ENCODE measurements around the gene VANGL1. TPM values are rescaled to one million over a fixed set of nuclear protein-coding genes. Genes with fewer than 3 reads are reported as not detected.
"Not testable (repeated sequence)": the region's sequence is repeated elsewhere in the genome, so short reads cannot be mapped to it uniquely, and the experiment has no call there.

The VANGL1 gene
- total RNA-seq, 2 experiments from 2014 or later, result 11.8 TPM

DNA sequence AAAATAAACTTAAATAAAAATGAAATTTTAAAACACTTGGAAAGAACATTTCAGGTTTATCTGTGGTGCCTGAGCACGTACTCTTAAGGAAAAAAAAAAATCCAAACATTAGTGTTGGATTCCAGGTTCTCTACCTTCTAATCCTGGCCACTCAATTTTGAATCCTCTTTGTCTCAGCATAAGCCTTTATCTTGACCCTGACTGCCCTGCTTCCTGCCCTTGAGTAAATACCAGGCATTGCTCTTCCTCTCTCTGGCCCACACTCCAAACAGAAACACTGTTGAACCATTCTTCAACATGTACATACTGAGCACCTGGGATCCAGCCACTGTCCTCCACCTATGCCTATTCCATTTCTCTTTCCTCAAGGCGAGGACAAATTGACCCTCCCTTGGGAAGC is 11.4 kb upstream of the VANGL1 start:
- Mint-ChIP-seq H3K27me3 (peaks cover 34% of the 10 kb centered on the region), H3K4me3 (no peak overlapping the region), H3K4me1 (no peaks in the 10 kb centered on the region), H3K27ac (no peak overlapping the region), H3K9me3 (ENCODE audit: low read depth) (no peaks in the 10 kb centered on the region), H3K36me3 (no peaks in the 10 kb centered on the region)
- no peak for DNase-seq
- CTCF ChIA-PET, result no interaction called here
- no peak for ATAC-seq

GRCh38 chr1:115632251-115633026 is 9.3 kb upstream of the VANGL1 start:
- H3K4me3 Mint-ChIP-seq, result no peak overlapping the region
- CTCF ChIA-PET, result no interaction called here

DNA sequence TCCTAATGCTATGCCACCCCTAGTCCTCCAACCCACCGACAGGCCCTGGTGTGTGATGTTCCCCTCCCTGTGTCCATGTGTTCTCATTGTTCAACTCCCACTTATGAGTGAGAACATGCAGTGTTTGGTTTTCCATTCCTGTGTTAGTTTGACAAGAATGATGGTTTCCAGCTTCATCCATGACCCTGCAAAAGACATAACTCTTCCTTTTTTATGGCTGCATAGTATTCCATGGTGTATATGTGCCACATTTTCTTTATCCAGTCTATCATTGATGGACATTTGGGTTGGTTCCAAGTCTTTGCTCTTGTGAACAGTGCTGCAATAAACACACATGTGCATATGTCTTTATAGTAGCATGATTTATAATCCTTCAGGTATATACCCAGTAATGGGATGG is 8.2 kb upstream of the VANGL1 start:
- DNase-seq; H3K27ac Mint-ChIP-seq; ATAC-seq; H3K9me3 Mint-ChIP-seq (ENCODE audit: low read depth); H3K4me1 Mint-ChIP-seq; H3K4me3 Mint-ChIP-seq; CTCF ChIA-PET; H3K36me3 Mint-ChIP-seq: not testable (repeated sequence)
- peaks cover 50% of the 10 kb centered on the region for H3K27me3 Mint-ChIP-seq

More at GRCh38 chr1:115632251-115633026, 9.3 kb upstream of the VANGL1 start:
- Mint-ChIP-seq H3K27me3 (peaks cover 49% of the 10 kb centered on the region), H3K36me3 (peaks cover 2% of the 10 kb centered on the region), H3K4me1 (no peaks in the 10 kb centered on the region), H3K9me3 (ENCODE audit: low read depth) (peaks cover 2% of the 10 kb centered on the region), H3K27ac (no peak overlapping the region)
- ATAC-seq (no peak), DNase-seq (no peak)

DNA sequence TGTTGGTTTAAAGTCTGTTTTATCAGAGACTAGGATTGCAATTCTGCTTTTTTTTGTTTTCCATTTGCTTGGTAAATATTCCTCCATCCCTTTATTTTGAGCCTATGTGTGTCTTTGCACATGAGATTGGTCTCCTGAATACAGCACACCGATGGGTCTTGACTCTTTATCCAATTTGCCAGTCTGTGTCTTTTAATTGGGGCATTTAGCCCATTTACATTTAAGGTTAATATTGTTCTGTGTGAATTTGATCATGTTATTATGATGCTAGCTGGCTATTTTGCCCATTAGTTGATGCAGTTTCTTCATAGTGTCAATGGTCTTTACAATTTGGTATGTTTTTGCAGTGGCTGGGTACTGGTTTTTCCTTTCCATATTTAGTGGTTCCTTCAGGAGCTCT is 4.5 kb upstream of the VANGL1 start:
- H3K36me3 Mint-ChIP-seq; H3K27ac Mint-ChIP-seq; H3K4me1 Mint-ChIP-seq; ATAC-seq; CTCF ChIA-PET; H3K9me3 Mint-ChIP-seq (ENCODE audit: low read depth); H3K4me3 Mint-ChIP-seq; DNase-seq: not testable (repeated sequence)
- peaks cover 51% of the 10 kb centered on the region for H3K27me3 Mint-ChIP-seq

DNA sequence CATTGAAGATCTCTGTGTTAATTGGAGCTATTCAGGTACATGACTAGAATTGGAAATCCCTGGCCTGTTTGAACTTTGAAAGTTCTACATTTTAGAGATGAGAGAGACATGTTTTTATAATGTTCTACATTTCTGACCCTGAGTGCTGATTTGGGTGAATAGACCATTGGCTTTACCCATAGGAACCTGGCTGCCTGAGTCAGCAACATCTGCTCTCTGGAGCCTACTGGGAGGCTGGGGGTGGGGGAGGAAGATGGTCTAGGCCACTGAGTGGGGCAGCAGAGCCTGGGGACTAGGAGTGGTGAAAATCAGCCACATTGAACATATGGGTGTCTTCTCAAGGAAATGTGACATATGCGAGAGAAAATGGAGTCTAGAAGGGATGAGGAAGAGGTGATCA is 1.4 kb upstream of the VANGL1 start:
- Mint-ChIP-seq H3K27ac (no peak overlapping the region), H3K9me3 (ENCODE audit: low read depth) (peaks cover 4% of the 10 kb centered on the region), H3K27me3 (peaks cover 41% of the 10 kb centered on the region), H3K4me3 (no peak overlapping the region), H3K4me1 (peaks cover 16% of the 10 kb centered on the region), H3K36me3 (peaks cover 4% of the 10 kb centered on the region)
- DNase-seq (no peak), ATAC-seq (no peak)
- CTCF ChIA-PET, result no interaction called here

GRCh38 chr1:115642168-115643072 is 650 bp downstream of the VANGL1 start:
- H3K36me3 Mint-ChIP-seq, result peaks cover 2% of the 10 kb centered on the region
- CTCF ChIA-PET, result interaction anchor here (0.8 to 1.5 kb wide), 4 partner anchors 19 to 64 kb away, joined by 3 to 7 read pairs (median 4); no protein-coding TSS in a partner anchor

DNA sequence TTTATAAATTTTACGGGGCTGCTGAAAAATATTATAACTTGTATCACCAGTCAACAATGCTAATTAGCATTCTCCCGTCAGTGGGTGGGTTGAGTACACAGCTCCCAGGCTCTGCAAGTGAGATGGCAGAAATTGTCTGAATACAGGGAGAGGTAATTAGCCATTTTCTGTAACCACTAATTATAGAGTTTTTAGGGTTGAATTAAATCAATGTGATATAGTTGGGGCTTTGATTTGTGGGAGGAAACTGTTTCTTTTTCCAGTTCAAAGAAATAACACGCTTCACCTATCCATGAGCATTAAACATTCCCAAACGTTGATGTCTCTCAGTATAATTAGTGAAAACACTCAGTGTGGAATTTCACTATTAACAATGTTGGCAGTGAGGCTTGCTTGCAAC is 1.5 kb downstream of the VANGL1 start:
- H3K4me1 Mint-ChIP-seq, result peaks cover 16% of the 10 kb centered on the region
- peaks cover 2% of the 10 kb centered on the region for H3K9me3 Mint-ChIP-seq (ENCODE audit: low read depth)
- H3K36me3 Mint-ChIP-seq, result peaks cover 2% of the 10 kb centered on the region

More at GRCh38 chr1:115642168-115643072, 650 bp downstream of the VANGL1 start:
- Mint-ChIP-seq H3K4me3 (peak overlapping the region; percentile 76), H3K27ac (peak overlapping the region; percentile 50), H3K27me3 (peaks cover 26% of the 10 kb centered on the region), H3K9me3 (ENCODE audit: low read depth) (peaks cover 2% of the 10 kb centered on the region), H3K4me1 (peaks cover 16% of the 10 kb centered on the region)
- peak; percentile 62 for ATAC-seq
- DNase-seq, result peak; percentile 69

GRCh38 chr1:115643666-115644065 is 1.9 kb downstream of the VANGL1 start:
- Mint-ChIP-seq H3K27me3 (peaks cover 22% of the 10 kb centered on the region), H3K4me1 (peaks cover 16% of the 10 kb centered on the region), H3K4me3 (peak overlapping the region; percentile 76), H3K36me3 (peaks cover 2% of the 10 kb centered on the region), H3K27ac (no peak overlapping the region), H3K9me3 (ENCODE audit: low read depth) (peaks cover 2% of the 10 kb centered on the region)
- CTCF ChIA-PET, result interaction anchor here (1.2 to 1.3 kb wide), 2 partner anchors 17 to 63 kb away, joined by 3 to 5 read pairs; no protein-coding TSS in a partner anchor
- ATAC-seq (no peak), DNase-seq (no peak)

More for the DNA sequence above, 1.5 kb downstream of the VANGL1 start:
- H3K27ac Mint-ChIP-seq, result peak overlapping the region; percentile 50
- peaks cover 26% of the 10 kb centered on the region for H3K27me3 Mint-ChIP-seq
- H3K4me3 Mint-ChIP-seq, result peak overlapping the region; percentile 76
- no peak for DNase-seq
- ATAC-seq, result no peak
- CTCF ChIA-PET, result interaction anchor here (0.8 to 1.5 kb wide), 4 partner anchors 18 to 63 kb away, joined by 3 to 7 read pairs (median 4); no protein-coding TSS in a partner anchor

GRCh38 chr1:115644109-115644508 is 2.3 kb downstream of the VANGL1 start:
- DNase-seq (no peak), ATAC-seq (no peak)
- Mint-ChIP-seq H3K27ac (no peak overlapping the region), H3K9me3 (ENCODE audit: low read depth) (peaks cover 2% of the 10 kb centered on the region), H3K27me3 (peaks cover 20% of the 10 kb centered on the region), H3K4me3 (no peak overlapping the region), H3K4me1 (peaks cover 16% of the 10 kb centered on the region), H3K36me3 (peaks cover 2% of the 10 kb centered on the region)
- CTCF ChIA-PET, result no interaction called here

DNA sequence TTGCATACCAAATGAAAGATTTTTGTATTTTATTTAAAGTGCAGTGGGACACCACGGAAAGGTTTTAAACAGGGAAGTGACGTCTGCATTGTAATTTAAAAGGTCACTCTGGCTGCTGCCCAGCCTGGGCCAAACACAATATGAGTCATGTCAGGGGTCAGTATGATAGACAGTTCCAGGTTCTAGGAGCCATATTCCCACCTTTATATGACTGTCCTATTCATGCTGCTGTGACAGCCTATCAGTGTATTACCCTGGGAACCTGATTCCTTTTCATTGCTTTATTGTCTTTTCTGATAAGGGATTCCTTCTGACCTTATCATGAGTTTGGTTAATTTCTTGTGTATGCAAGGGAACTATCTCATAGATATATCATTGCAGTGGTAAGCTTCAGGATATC is 5.3 kb downstream of the VANGL1 start:
- no peaks in the 10 kb centered on the region for H3K9me3 Mint-ChIP-seq (ENCODE audit: low read depth)
- ATAC-seq, result no peak
- H3K36me3 Mint-ChIP-seq, result peaks cover 5% of the 10 kb centered on the region
- CTCF ChIA-PET, result interaction anchor here (1.2 to 1.5 kb wide), 2 partner anchors 38 to 60 kb away, joined by 4 to 6 read pairs; no protein-coding TSS in a partner anchor
- peaks cover 11% of the 10 kb centered on the region for H3K4me1 Mint-ChIP-seq
- no peak for DNase-seq
- H3K27me3 Mint-ChIP-seq, result peaks cover 7% of the 10 kb centered on the region
- no peak overlapping the region for H3K4me3 Mint-ChIP-seq
- no peak overlapping the region for H3K27ac Mint-ChIP-seq

GRCh38 chr1:115647507-115647906 is 5.7 kb downstream of the VANGL1 start:
- Mint-ChIP-seq H3K36me3 (peaks cover 8% of the 10 kb centered on the region), H3K27ac (no peak overlapping the region), H3K27me3 (peaks cover 7% of the 10 kb centered on the region), H3K4me3 (no peak overlapping the region), H3K9me3 (ENCODE audit: low read depth) (no peaks in the 10 kb centered on the region), H3K4me1 (peaks cover 11% of the 10 kb centered on the region)
- DNase-seq (no peak), ATAC-seq (peak; percentile 48)
- CTCF ChIA-PET, result interaction anchor here (1.5 kb wide), 1 partner anchor 59 kb away, joined by 6 read pairs; no protein-coding TSS in a partner anchor

GRCh38 chr1:115647919-115648650 is 6.3 kb downstream of the VANGL1 start:
- Mint-ChIP-seq H3K4me3 (no peak overlapping the region), H3K27ac (no peak overlapping the region), H3K27me3 (peaks cover 6% of the 10 kb centered on the region), H3K9me3 (ENCODE audit: low read depth) (no peaks in the 10 kb centered on the region), H3K4me1 (peaks cover 8% of the 10 kb centered on the region), H3K36me3 (peaks cover 8% of the 10 kb centered on the region)
- CTCF ChIA-PET, result interaction anchor here (1.0 to 1.5 kb wide), 4 partner anchors 10 to 59 kb away, joined by 3 to 6 read pairs (median 4); no protein-coding TSS in a partner anchor
- ATAC-seq (no peak), DNase-seq (no peak)
